K562 (cell line): ENCODE results near the gene C12orf43. TPM values are rescaled to one million over a fixed set of nuclear protein-coding genes. Genes with fewer than 3 reads are reported as not detected.

Experiments
- ATF7 ChIP-seq: fragments of 450-650 bp; IDR thresholded peaks from 2 replicates; pipeline ENCODE4 v1.7.1; 2014; ENCODE audit warnings: mild to moderate bottlenecking, moderate library complexity
- CUX1 ChIP-seq: fragments of 200-800 bp; sonication (Bioruptor generic); IDR thresholded peaks from 2 replicates; pipeline ENCODE4 v1.6.1; 2016; ENCODE audit warnings: missing genetic modification characterization, missing compliant biosample characterization
- E2F8 ChIP-seq: fragments of 450-650 bp; IDR thresholded peaks from 2 replicates; pipeline ENCODE4 v1.7.1; 2018; ENCODE audit warnings: mild to moderate bottlenecking, low read depth; ENCODE audit not compliant: partially characterized antibody
- GATAD2A ChIP-seq: fragments of 450-650 bp; IDR thresholded peaks from 2 replicates; pipeline ENCODE4 v1.6.1; 2017
- HDAC6 ChIP-seq: IDR thresholded peaks from 2 replicates; pipeline ENCODE4 v1.6.1; 2012; ENCODE audit warnings: low read depth, mild to moderate bottlenecking, control low read depth, inconsistent platforms, low read length, moderate library complexity
- HOMEZ ChIP-seq: fragments of 250-450 bp; sonication (Bioruptor Pico); IDR thresholded peaks from 2 replicates; pipeline ENCODE4 v1.4.0; 2020; ENCODE audit warnings: mild to moderate bottlenecking, moderate library complexity
- HOXB6 ChIP-seq: fragments of 250-450 bp; sonication (Bioruptor Pico); IDR thresholded peaks from 2 replicates; pipeline ENCODE4 v1.5.1; 2022; ENCODE audit warnings: mild to moderate bottlenecking, borderline replicate concordance
- KDM4B ChIP-seq, 2 experiments: fragments of 450-650 bp in 1 of 2; sonication (generic) in 1 of 2; IDR thresholded peaks; 2 replicates each; pipeline ENCODE4 v1.6.1; 2016 to 2017; ENCODE audit warnings: borderline replicate concordance in 2 of 2, antibody characterized with exemption in 1 of 2, low read depth in 1 of 2, mild to moderate bottlenecking in 1 of 2
- MAZ ChIP-seq, 2 experiments: fragments of 450-650 bp in 1 of 2; sonication (generic) in 1 of 2; formaldehyde crosslinking; IDR thresholded peaks in 1 of 2; conservative IDR thresholded peaks in 1 of 2; 2 replicates each; pipeline versions ENCODE4 v1.4.0 to v1.5.0; 2020; ENCODE audit warnings: mild to moderate bottlenecking in 1 of 2, missing genetic modification reagents in 1 of 2
- MEF2D ChIP-seq: conservative IDR thresholded peaks from 2 replicates; pipeline ENCODE4 v1.6.1; 2016; ENCODE audit warnings: low read depth, missing genetic modification characterization, missing compliant biosample characterization
- TAF1 ChIP-seq: IDR thresholded peaks from 2 replicates; pipeline ENCODE4 v1.6.1; 2011; ENCODE audit warnings: mild to moderate bottlenecking, low read length, moderate library complexity; ENCODE audit not compliant: insufficient read depth, control insufficient read depth, severe bottlenecking; ENCODE audit errors: extremely low read depth
- TEAD4 ChIP-seq, 2 experiments: sonication (generic) in 1 of 2; formaldehyde crosslinking in 1 of 2; IDR thresholded peaks; 2 replicates each; pipeline versions ENCODE4 v1.6.1 to v1.8.0; 2012 to 2022; ENCODE audit warnings: borderline replicate concordance in 1 of 2, inconsistent platforms in 1 of 2, low read length in 1 of 2, mild to moderate bottlenecking in 1 of 2, missing genetic modification reagents in 1 of 2
- TFAP4 ChIP-seq: sonication (generic); formaldehyde crosslinking; IDR thresholded peaks from 2 replicates; pipeline ENCODE4 v1.8.0; 2022; ENCODE audit warnings: missing genetic modification reagents, mild to moderate bottlenecking, moderate library complexity, borderline replicate concordance
- ZFP36 ChIP-seq: fragments of 150-350 bp; IDR thresholded peaks from 2 replicates; pipeline ENCODE4 v1.6.1; 2018; ENCODE audit warnings: low read length, low read depth; ENCODE audit not compliant: partially characterized antibody
- ZNF212 ChIP-seq: fragments of 450-650 bp; formaldehyde crosslinking; IDR thresholded peaks from 2 replicates; pipeline ENCODE4 v1.4.0; 2020; ENCODE audit warnings: mild to moderate bottlenecking
- ZNF217 ChIP-seq: sonication (generic); formaldehyde crosslinking; IDR thresholded peaks from 2 replicates; pipeline ENCODE4 v1.8.0; 2022; ENCODE audit warnings: mild to moderate bottlenecking, missing genetic modification reagents
- ZNF583 ChIP-seq: fragments of 250-450 bp; sonication (Bioruptor Pico); IDR thresholded peaks from 2 replicates; pipeline ENCODE4 v1.4.0; 2020
- polyA plus RNA-seq, 8 experiments: library from polyadenylated mRNA; depleted of rRNA in 4 of 8; stranded (reverse) in 5 of 8; unstranded in 3 of 8; fragments of >200 nt; fragmentation: Nextera tagmentation in 2 of 8; fragmentation: Illumina TruSeq in 1 of 8; extraction: Ambion mirVana in 2 of 8; extraction: Trizol in 1 of 8; gene quantifications; 2 replicates each; pipeline versions ENCODE4 v1.2.1 to v1.2.3, GENCODE V29; 2011 to 2014; ENCODE audit warnings: inconsistent platforms in 1 of 8, missing spikeins in 1 of 8
- total RNA-seq, 7 experiments: library from RNA; depleted of rRNA in 6 of 7; stranded (reverse); fragments of >200 nt in 6 of 7; fragmentation: Illumina TruSeq in 2 of 7; extraction: Trizol in 2 of 7; gene quantifications; 2 replicates each; pipeline versions ENCODE4 v1.2.1 to v1.2.3, GENCODE V29; 2011 to 2021; ENCODE audit warnings: low replicate concordance in 1 of 7

Gene C12orf43
- total and polyA plus RNA-seq, 9 of the 15 experiments (the other 6 are each of a cell fraction or from before 2014, with no cell fraction given): 4.3 to 22.2 (median 16.8) TPM

- TF ChIP-seq HOMEZ (CRISPR knock-in tag) (no peak), HOXB6 (CRISPR knock-in tag) (no peak), TAF1 (no peak), ZNF583 (CRISPR knock-in tag) (no peak), GATAD2A (no peak), TFAP4 (CRISPR knock-in tag) (peak; percentile 39; the same call in 1 of the 2 replicates), MAZ (CRISPR knock-in tag; conservative IDR thresholded peaks at IDR 0.05 in 1 of 2, IDR thresholded peaks at IDR 0.05 in 1 of 2) (peak in 1 of 2 experiments; percentile 45; a peak in 1 of 4 replicates), ATF7 (peak; percentile 29; the same call in 1 of the 2 replicates), HDAC6 (no peak), KDM4B (IDR thresholded peaks at IDR 0.05; ENCODE audit: borderline replicate concordance in 2 of 2, low read depth in 1 of 2) (no peak), ZNF217 (CRISPR knock-in tag) (no peak), MEF2D (no peak), ZFP36 (peak; percentile 10), TEAD4 (IDR thresholded peaks at IDR 0.05; ENCODE audit: low read length) (no peak), TEAD4 (CRISPR knock-in tag; IDR thresholded peaks at IDR 0.05; ENCODE audit: borderline replicate concordance) (no peak), CUX1 (no peak), E2F8 (no peak), ZNF212 (CRISPR knock-in tag) (no peak)
Measured at GRCh38 chr12:121005346-121005815, 10.9 kb downstream of the C12orf43 start (continued).
